ENCODE data around the gene PPFIBP2.
"Not testable (repeated sequence)": the region's sequence is repeated elsewhere in the genome, so short reads cannot be mapped to it uniquely, and the experiment has no call there.

The PPFIBP2 gene

GRCh38 chr11:7514099-7514591, 346 bp downstream of the PPFIBP2 start:
- H3K27ac ChIP-seq: peak overlapping the region; percentile 71
- POLR2A ChIA-PET (ENCODE audit: low non-redundant PET): interaction anchor here (1.1 kb wide), 1 partner anchor 64 kb away, joined by 3 read pairs; no protein-coding TSS in a partner anchor
- TF ChIP-seq CTCF (conservative IDR thresholded peaks at IDR 0.05; ENCODE audit: low read depth): no peak
- no peak for DNase-seq (ENCODE audit: low spot score)
- CTCF ChIA-PET: interaction anchor here (0.6 to 2.1 kb wide), 6 partner anchors 11 to 252 kb away, joined by 3 to 10 read pairs (median 4); no protein-coding TSS in a partner anchor

- no peak for TF ChIP-seq CTCF (conservative IDR thresholded peaks at IDR 0.05; ENCODE audit: low read depth)
- DNase-seq (ENCODE audit: low spot score): no peak
- CTCF ChIA-PET: interaction anchor here (0.6 kb wide), 2 partner anchors 93 to 179 kb away, joined by 3 to 5 read pairs; no protein-coding TSS in a partner anchor
- POLR2A ChIA-PET (ENCODE audit: low non-redundant PET): no interaction called here
- H3K27ac ChIP-seq: no peak overlapping the region
Observed at GRCh38 chr11:7515447-7515886, 1.7 kb downstream of the PPFIBP2 start.

GRCh38 chr11:7516475-7516874, 2.7 kb downstream of the PPFIBP2 start:
- POLR2A ChIA-PET (ENCODE audit: low non-redundant PET): no interaction called here
- CTCF ChIA-PET: no interaction called here
- H3K27ac ChIP-seq: no peak overlapping the region
- TF ChIP-seq CTCF (conservative IDR thresholded peaks at IDR 0.05; ENCODE audit: low read depth): no peak
- DNase-seq (ENCODE audit: low spot score): no peak

- DNase-seq (ENCODE audit: low spot score); CTCF ChIA-PET; H3K27ac ChIP-seq; POLR2A ChIA-PET (ENCODE audit: low non-redundant PET): not testable (repeated sequence)
Observed at GRCh38 chr11:7517743-7518142, 3.9 kb downstream of the PPFIBP2 start.

GRCh38 chr11:7518811-7519562, 5.2 kb downstream of the PPFIBP2 start:
- CTCF ChIA-PET: no interaction called here
- TF ChIP-seq CTCF (conservative IDR thresholded peaks at IDR 0.05; ENCODE audit: low read depth): no peak
- H3K27ac ChIP-seq: no peak overlapping the region
- POLR2A ChIA-PET (ENCODE audit: low non-redundant PET): no interaction called here
- no peak for DNase-seq (ENCODE audit: low spot score)

GRCh38 chr11:7520011-7520942, 6.5 kb downstream of the PPFIBP2 start:
- ChIA-PET CTCF (interaction anchor here (1.7 kb wide), 1 partner anchor 51 kb away, joined by 8 read pairs; no protein-coding TSS in a partner anchor), POLR2A (ENCODE audit: low non-redundant PET) (no interaction called here)
- DNase-seq (ENCODE audit: low spot score): no peak
- H3K27ac ChIP-seq: no peak overlapping the region
- no peak for TF ChIP-seq CTCF (conservative IDR thresholded peaks at IDR 0.05; ENCODE audit: low read depth)

Data from RWPE1 (cell line).